OCI-LY1 (cell line): ENCODE measurements around the gene SRPRB.

ENCODE experiments used
- EZH2 ChIP-seq: fragments of 200-600 bp; sonication (generic), shearing (Covaris generic); IDR thresholded peaks from 2 replicates; pipeline ENCODE4 v1.8.0; 2017; ENCODE audit warnings: borderline replicate concordance, mixed run types, mild to moderate bottlenecking, antibody characterized with exemption, low read length, moderate library complexity, mixed read lengths
- TF ChIP-seq, protein P1 (sequence below): fragments of 200-600 bp; sonication (generic), shearing (Covaris generic); IDR thresholded peaks from 2 replicates; pipeline ENCODE4 v1.5.1; 2017; ENCODE audit warnings: mild to moderate bottlenecking, antibody characterized with exemption, low read length, moderate library complexity, mixed read lengths

DNA sequence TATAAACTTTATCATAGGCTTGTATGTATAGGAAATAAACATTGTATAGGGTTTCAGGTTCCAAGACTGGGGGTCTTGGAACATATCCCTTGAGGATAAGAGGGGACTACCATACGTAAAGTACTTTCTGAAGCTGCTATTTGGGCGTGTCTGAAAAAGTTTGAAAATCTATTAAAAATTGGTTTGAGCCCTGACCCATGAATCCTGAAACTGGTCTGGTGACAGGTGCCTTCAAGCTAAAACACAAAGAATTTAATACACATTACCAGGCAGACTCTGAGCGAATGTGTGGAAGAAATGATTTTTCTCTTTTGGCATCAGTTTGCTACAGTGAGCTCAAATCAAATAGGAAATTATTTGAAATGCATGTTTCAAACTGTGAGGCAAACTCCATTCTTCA lies 43.1 kb upstream of the SRPRB start:
- TF ChIP-seq, protein P1, sequence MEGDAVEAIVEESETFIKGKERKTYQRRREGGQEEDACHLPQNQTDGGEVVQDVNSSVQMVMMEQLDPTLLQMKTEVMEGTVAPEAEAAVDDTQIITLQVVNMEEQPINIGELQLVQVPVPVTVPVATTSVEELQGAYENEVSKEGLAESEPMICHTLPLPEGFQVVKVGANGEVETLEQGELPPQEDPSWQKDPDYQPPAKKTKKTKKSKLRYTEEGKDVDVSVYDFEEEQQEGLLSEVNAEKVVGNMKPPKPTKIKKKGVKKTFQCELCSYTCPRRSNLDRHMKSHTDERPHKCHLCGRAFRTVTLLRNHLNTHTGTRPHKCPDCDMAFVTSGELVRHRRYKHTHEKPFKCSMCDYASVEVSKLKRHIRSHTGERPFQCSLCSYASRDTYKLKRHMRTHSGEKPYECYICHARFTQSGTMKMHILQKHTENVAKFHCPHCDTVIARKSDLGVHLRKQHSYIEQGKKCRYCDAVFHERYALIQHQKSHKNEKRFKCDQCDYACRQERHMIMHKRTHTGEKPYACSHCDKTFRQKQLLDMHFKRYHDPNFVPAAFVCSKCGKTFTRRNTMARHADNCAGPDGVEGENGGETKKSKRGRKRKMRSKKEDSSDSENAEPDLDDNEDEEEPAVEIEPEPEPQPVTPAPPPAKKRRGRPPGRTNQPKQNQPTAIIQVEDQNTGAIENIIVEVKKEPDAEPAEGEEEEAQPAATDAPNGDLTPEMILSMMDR = no peak
- TF ChIP-seq EZH2 = no peak
